HL-60 (cell line): ENCODE measurements around the gene UBE2U.

Experiments
- CTCF ChIP-seq: IDR thresholded peaks from one replicate; pipeline ENCODE4 v1.5.1; 2011; ENCODE audit warnings: low read length, control low read depth, inconsistent platforms; ENCODE audit not compliant: insufficient read depth
- POLR2AphosphoS5 ChIP-seq: IDR thresholded peaks from 2 replicates; pipeline ENCODE4 v1.6.1; 2012; ENCODE audit warnings: low read depth
- REST ChIP-seq: IDR thresholded peaks from 2 replicates; pipeline ENCODE4 v1.6.1; 2012; ENCODE audit warnings: low read depth; ENCODE audit not compliant: insufficient replicate concordance
- SPI1 ChIP-seq: IDR thresholded peaks from 2 replicates; pipeline ENCODE4 v1.6.1; 2012; ENCODE audit warnings: low read depth, mild to moderate bottlenecking, borderline replicate concordance

- TF ChIP-seq CTCF: no peak
- TF ChIP-seq REST: no peak
- TF ChIP-seq POLR2AphosphoS5: no peak
- no peak for TF ChIP-seq SPI1
These were observed 33.1 kb downstream of the UBE2U start for GRCh38 chr1:64236541-64236954.
